Measurements from ENCODE around the gene SYNE1.

DNA sequence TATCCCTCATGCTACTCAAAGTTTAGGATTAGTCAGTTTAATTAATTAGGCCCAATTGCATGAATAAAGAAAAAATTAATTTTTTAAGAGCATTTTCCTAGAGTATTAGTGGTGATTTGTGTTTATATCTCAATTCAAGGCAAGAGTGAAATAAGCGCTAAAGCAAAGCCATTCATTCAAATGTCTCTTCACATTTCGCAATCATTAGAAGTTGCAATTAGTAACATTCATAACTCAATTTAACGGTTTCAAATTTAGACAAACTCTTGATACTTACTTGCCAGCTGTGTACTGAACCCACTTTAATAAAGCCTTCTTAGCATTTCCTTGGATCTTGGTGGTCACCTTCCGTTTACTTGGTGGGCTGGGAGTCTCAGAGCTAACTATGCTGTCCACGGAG is 127.2 kb downstream of the SYNE1 start:
- TF ChIP-seq, protein P1, sequence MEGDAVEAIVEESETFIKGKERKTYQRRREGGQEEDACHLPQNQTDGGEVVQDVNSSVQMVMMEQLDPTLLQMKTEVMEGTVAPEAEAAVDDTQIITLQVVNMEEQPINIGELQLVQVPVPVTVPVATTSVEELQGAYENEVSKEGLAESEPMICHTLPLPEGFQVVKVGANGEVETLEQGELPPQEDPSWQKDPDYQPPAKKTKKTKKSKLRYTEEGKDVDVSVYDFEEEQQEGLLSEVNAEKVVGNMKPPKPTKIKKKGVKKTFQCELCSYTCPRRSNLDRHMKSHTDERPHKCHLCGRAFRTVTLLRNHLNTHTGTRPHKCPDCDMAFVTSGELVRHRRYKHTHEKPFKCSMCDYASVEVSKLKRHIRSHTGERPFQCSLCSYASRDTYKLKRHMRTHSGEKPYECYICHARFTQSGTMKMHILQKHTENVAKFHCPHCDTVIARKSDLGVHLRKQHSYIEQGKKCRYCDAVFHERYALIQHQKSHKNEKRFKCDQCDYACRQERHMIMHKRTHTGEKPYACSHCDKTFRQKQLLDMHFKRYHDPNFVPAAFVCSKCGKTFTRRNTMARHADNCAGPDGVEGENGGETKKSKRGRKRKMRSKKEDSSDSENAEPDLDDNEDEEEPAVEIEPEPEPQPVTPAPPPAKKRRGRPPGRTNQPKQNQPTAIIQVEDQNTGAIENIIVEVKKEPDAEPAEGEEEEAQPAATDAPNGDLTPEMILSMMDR (IDR thresholded peaks at IDR 0.05), result no peak
- TF ChIP-seq POLR2A (IDR thresholded peaks at IDR 0.05) (no peak), POLR2AphosphoS5 (IDR thresholded peaks at IDR 0.05) (no peak), EP300 (IDR thresholded peaks at IDR 0.05) (no peak)

Measured in sigmoid colon (tissue), 4 donors.